BJ (cell line): ENCODE measurements around the gene ZNF618. TPM values are rescaled to one million over a fixed set of nuclear protein-coding genes. Genes with fewer than 3 reads are reported as not detected.

Source experiments
- CTCF ChIA-PET: fragments of 350-600 bp; formaldehyde crosslinking; extraction: SDS; loops from one replicate; lab custom pipeline; 2021; ENCODE audit warnings: antibody characterized with exemption, inconsistent platforms; lab: Yijun Ruan, JAX
- POLR2A ChIA-PET: fragments of 300-600 bp; sonication (Branson Sonifier 250); formaldehyde crosslinking; extraction: SDS; loops from one replicate; lab custom pipeline; 2021; ENCODE audit warnings: antibody characterized with exemption; lab: Charles Lee
- DNase-seq: peaks from one replicate; pipeline ENCODE4 v3.0.0-alpha.2; 2011; ENCODE audit warnings: low read depth
- H3K27me3 ChIP-seq: 2 replicates; pipeline ENCODE4 v1.6.0; 2011; ENCODE audit warnings: low read length; ENCODE audit not compliant: control insufficient read depth, insufficient read depth
- H3K36me3 ChIP-seq: 2 replicates; pipeline ENCODE4 v1.5.1; 2011; ENCODE audit warnings: low read length; ENCODE audit not compliant: control insufficient read depth, insufficient read depth
- H3K4me3 ChIP-seq: 2 replicates; pipeline ENCODE4 v1.5.1; 2011; ENCODE audit warnings: low read depth, mild to moderate bottlenecking, control low read depth, low read length
- CTCF ChIP-seq: IDR thresholded peaks from 2 replicates; pipeline ENCODE4 v1.5.1; 2011; ENCODE audit warnings: low read depth, mild to moderate bottlenecking, control low read depth, inconsistent platforms, low read length, moderate library complexity; ENCODE audit not compliant: insufficient read depth
- polyA plus RNA-seq: library from polyadenylated mRNA; depleted of rRNA; stranded (reverse); fragments of >200 nt; gene quantifications from 2 replicates; pipeline ENCODE4 v1.2.3, GENCODE V29; 2011

The ZNF618 gene
- polyA plus RNA-seq, 1 experiment, result 5.4 TPM

DNA sequence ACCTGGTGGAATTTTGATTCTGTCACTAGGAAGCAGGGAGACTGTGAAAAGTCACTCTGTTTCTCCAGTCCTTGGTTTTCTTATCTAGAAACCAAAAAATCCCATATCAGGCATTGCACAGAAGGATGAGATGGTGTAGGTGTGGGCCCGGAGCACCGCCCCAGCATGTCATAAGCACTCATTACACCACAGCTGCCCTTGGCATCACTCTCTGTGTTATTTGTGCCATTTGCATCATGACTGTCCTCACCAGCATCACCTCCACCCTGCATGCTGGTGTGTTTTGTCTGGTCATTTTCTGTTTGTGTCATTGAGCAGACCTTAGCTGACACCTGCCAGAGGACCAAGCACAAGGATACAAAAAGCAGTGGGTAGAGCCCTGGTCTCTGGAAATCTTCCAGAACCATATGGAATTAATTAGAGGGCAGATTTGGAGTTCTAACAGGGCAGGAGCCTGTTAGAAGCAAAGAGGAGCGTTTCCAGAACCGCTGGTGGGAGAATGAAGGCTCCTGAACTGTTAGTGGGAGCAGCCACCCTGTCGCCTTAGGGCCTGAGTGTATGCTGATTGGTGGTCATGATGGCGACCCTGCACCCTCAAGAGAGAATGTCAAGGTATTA, 102.7 kb downstream of the ZNF618 start:
- POLR2A ChIA-PET, result no interaction called here
- H3K4me3 ChIP-seq, result no peak overlapping the region
- TF ChIP-seq CTCF, result no peak
- H3K36me3 ChIP-seq, result no peaks in the 10 kb centered on the region
- H3K27me3 ChIP-seq, result no peaks in the 10 kb centered on the region
- CTCF ChIA-PET, result interaction anchor here (2.3 to 3.0 kb wide), 2 partner anchors 15 to 16 kb away, joined by 4 to 13 read pairs; no protein-coding TSS in a partner anchor
- no peak for DNase-seq

GRCh38 chr9:113979343-113980127, 103.4 kb downstream of the ZNF618 start:
- TF ChIP-seq CTCF, result no peak
- no peak for DNase-seq
- Histone ChIP-seq H3K27me3 (no peaks in the 10 kb centered on the region), H3K4me3 (no peak overlapping the region), H3K36me3 (peaks cover 2% of the 10 kb centered on the region)
- ChIA-PET POLR2A (no interaction called here), CTCF (interaction anchor here (0.6 to 3.0 kb wide), 3 partner anchors 13 to 126 kb away, joined by 3 to 13 read pairs (median 3); no protein-coding TSS in a partner anchor)

DNA sequence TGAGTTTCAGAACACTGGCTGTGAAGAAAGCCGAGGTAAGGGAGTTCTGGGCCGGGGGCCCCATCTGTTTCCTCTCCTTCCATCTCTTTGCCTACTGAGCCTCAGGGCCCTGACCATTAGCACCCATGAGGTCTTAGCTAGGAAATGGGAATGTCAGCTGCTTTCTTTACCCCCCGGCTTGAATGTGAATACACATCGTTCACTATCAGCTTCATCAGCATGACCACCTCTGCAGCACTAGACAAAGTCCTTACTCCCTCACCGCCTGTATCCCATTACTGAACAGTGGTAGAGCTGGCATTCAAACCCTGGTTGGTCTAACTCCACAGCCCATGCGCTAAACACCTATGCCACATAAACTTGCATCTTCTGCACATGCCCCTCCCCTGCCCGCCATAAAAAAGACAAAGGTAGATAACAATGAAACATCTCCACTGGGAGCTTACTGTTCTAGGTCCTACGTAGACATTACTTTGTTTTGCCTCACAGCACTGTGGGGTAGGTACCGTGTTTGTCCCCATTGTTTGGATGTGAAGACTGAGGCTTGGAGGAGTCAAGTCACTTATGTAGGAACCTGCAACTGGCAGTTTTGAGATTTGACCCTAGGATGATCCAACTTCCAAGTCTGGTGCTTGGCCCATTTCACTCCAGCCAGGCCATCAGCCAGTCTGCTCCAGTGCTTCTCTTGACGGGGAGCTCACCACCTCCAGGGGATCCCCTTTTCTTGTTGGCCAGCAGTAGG, 108.7 kb downstream of the ZNF618 start:
- Histone ChIP-seq H3K4me3 (no peak overlapping the region), H3K36me3 (peaks cover 5% of the 10 kb centered on the region), H3K27me3 (no peaks in the 10 kb centered on the region)
- TF ChIP-seq CTCF, result no peak
- no peak for DNase-seq
- ChIA-PET POLR2A (no interaction called here), CTCF (no interaction called here)

DNA sequence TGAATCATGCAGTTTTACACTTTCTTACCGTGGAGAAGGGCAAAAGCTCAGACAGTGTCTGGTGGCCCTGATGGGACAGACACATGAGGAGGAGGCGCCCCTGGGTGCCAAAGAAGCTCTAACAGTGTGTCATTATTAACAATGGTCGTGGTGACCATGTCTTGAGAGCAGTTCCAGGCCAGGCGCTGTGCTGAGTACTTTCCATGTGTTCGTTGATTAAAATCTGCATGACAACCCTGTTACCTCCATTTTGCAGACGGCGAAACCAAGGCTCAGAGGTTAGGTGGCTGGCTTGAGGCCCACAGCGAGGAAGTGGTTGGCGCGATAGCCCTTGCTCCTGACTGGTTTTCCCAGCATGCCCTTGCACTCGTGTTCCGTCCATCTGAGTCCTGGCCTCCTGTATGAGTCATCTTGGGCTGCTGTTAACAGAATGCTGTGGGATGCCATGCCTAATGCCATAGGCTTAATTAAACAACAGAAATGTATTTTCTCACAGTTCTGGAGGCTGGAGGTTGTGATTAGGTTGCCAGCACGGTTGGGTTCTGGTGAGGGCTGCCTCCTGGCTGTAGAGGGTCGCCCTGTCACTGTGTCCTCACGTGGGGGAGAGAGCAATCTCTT, 110.0 kb downstream of the ZNF618 start:
- CTCF ChIA-PET, result interaction anchor here (0.7 kb wide), 1 partner anchor 23 kb away, joined by 3 read pairs; no protein-coding TSS in a partner anchor
- no peak for DNase-seq
- H3K27me3 ChIP-seq, result no peaks in the 10 kb centered on the region

More for the DNA sequence above, 110.0 kb downstream of the ZNF618 start:
- no peak for TF ChIP-seq CTCF
- H3K4me3 ChIP-seq, result no peak overlapping the region
- POLR2A ChIA-PET, result no interaction called here
- peaks cover 6% of the 10 kb centered on the region for H3K36me3 ChIP-seq
